ENCODE data around the gene CLEC11A. TPM values are rescaled to one million over a fixed set of nuclear protein-coding genes. Genes with fewer than 3 reads are reported as not detected.

The CLEC11A gene
- total RNA-seq, 1 experiment from 2014 or later, result 59.1 TPM

GRCh38 chr19:50688766-50689165 is 34.4 kb upstream of the CLEC11A start:
- POLR2A ChIA-PET (ENCODE audit: low non-redundant PET), result no interaction called here
- Histone ChIP-seq H3K4me1 (ENCODE audit: insufficient read depth, low read length, poor library complexity, severe bottlenecking) (no peaks in the 10 kb centered on the region), H3K9me3 (ENCODE audit: low read depth, low read length, poor library complexity, severe bottlenecking) (no peaks in the 10 kb centered on the region), H3K27ac (ENCODE audit: low read depth, low read length, poor library complexity, severe bottlenecking) (no peak overlapping the region), H3K36me3 (ENCODE audit: insufficient read depth, low read length, poor library complexity, severe bottlenecking) (peaks cover 7% of the 10 kb centered on the region), H3K27me3 (replicated peaks; ENCODE audit: insufficient read depth, low read depth, low read length, poor library complexity) (no peaks in the 10 kb centered on the region), H3K4me3 (ENCODE audit: low read depth, low read length, poor library complexity, severe bottlenecking) (no peak overlapping the region)
- no peak for TF ChIP-seq EZH2 (IDR thresholded peaks at IDR 0.05; ENCODE audit: borderline replicate concordance, low read depth, low read length, poor library complexity, severe bottlenecking)
- TF ChIP-seq CTCF (conservative IDR thresholded peaks at IDR 0.05; ENCODE audit: low read depth, low read length), result no peak
- no TSS peak for BruUV-seq (replicated peaks)
- CTCF ChIA-PET, result no interaction called here
- DNase-seq (ENCODE audit: low spot score), result no peak
- intact Hi-C loops (cut with micrococcal nuclease; ENCODE audit: unreplicated experiment), result no loop called here

- intact Hi-C loops (cut with micrococcal nuclease; ENCODE audit: unreplicated experiment), result no loop called here
- Histone ChIP-seq H3K4me1 (ENCODE audit: insufficient read depth, low read length, poor library complexity, severe bottlenecking) (peaks cover under 1% of the 10 kb centered on the region), H3K27ac (ENCODE audit: low read depth, low read length, poor library complexity, severe bottlenecking) (no peak overlapping the region), H3K27me3 (replicated peaks; ENCODE audit: insufficient read depth, low read depth, low read length, poor library complexity) (peaks cover 8% of the 10 kb centered on the region), H3K4me3 (ENCODE audit: low read depth, low read length, poor library complexity, severe bottlenecking) (no peak overlapping the region), H3K9me3 (ENCODE audit: low read depth, low read length, poor library complexity, severe bottlenecking) (no peaks in the 10 kb centered on the region), H3K36me3 (ENCODE audit: insufficient read depth, low read length, poor library complexity, severe bottlenecking) (no peaks in the 10 kb centered on the region)
- ChIA-PET CTCF (no interaction called here), POLR2A (ENCODE audit: low non-redundant PET) (no interaction called here)
- TF ChIP-seq CTCF (conservative IDR thresholded peaks at IDR 0.05; ENCODE audit: low read depth, low read length) (no peak), EZH2 (IDR thresholded peaks at IDR 0.05; ENCODE audit: borderline replicate concordance, low read depth, low read length, poor library complexity, severe bottlenecking) (no peak)
- DNase-seq (ENCODE audit: low spot score), result no peak
- no TSS peak for BruUV-seq (replicated peaks)
Measured at GRCh38 chr19:50690439-50690838, 32.7 kb upstream of the CLEC11A start.

- CTCF ChIA-PET, result no interaction called here
- TF ChIP-seq EZH2 (IDR thresholded peaks at IDR 0.05; ENCODE audit: borderline replicate concordance, low read depth, low read length, poor library complexity, severe bottlenecking) (no peak), CTCF (conservative IDR thresholded peaks at IDR 0.05; ENCODE audit: low read depth, low read length) (no peak)
- BruUV-seq (replicated peaks), result no TSS peak
- H3K9me3 ChIP-seq (ENCODE audit: low read depth, low read length, poor library complexity, severe bottlenecking), result no peaks in the 10 kb centered on the region
- H3K36me3 ChIP-seq (ENCODE audit: insufficient read depth, low read length, poor library complexity, severe bottlenecking), result no peaks in the 10 kb centered on the region
- intact Hi-C loops (cut with micrococcal nuclease; ENCODE audit: unreplicated experiment), result no loop called here
- peaks cover 8% of the 10 kb centered on the region for H3K27me3 ChIP-seq (replicated peaks; ENCODE audit: insufficient read depth, low read depth, low read length, poor library complexity)
- DNase-seq (ENCODE audit: low spot score), result no peak
- H3K27ac ChIP-seq (ENCODE audit: low read depth, low read length, poor library complexity, severe bottlenecking), result no peak overlapping the region
- peaks cover 6% of the 10 kb centered on the region for H3K4me1 ChIP-seq (ENCODE audit: insufficient read depth, low read length, poor library complexity, severe bottlenecking)
- POLR2A ChIA-PET (ENCODE audit: low non-redundant PET), result no interaction called here
- H3K4me3 ChIP-seq (ENCODE audit: low read depth, low read length, poor library complexity, severe bottlenecking), result no peak overlapping the region
Measured at GRCh38 chr19:50693064-50693975, 29.8 kb upstream of the CLEC11A start.
